Iris pigment epithelial cell (primary cell): ENCODE data around the gene PRMT5.
A peak's percentile ranks its signal among the peaks of the same experiment; 100 is the strongest.

Source experiments
- DNase-seq: peaks from one replicate; pipeline ENCODE4 v3.0.0-alpha.2; 2011; ENCODE audit warnings: low read depth

The PRMT5 gene

GRCh38 chr14:22896760-22897159, 32.4 kb downstream of the PRMT5 start:
- DNase-seq: no peak

- no peak for DNase-seq
These were observed 32.8 kb downstream of the PRMT5 start for GRCh38 chr14:22896356-22896755.

GRCh38 chr14:22895402-22895801, 33.8 kb downstream of the PRMT5 start:
- no peak for DNase-seq

- DNase-seq: no peak
These were observed 35.5 kb downstream of the PRMT5 start for GRCh38 chr14:22893706-22894105.

GRCh38 chr14:22892488-22892887, 36.7 kb downstream of the PRMT5 start:
- DNase-seq: no peak

GRCh38 chr14:22890416-22890815, 38.8 kb downstream of the PRMT5 start:
- no peak for DNase-seq

GRCh38 chr14:22888662-22889061, 40.5 kb downstream of the PRMT5 start:
- DNase-seq: no peak

- DNase-seq: no peak
These were observed 41.2 kb downstream of the PRMT5 start for GRCh38 chr14:22887990-22888378.

- DNase-seq: peak; percentile 76
These were observed 41.8 kb downstream of the PRMT5 start for GRCh38 chr14:22887260-22887989.

GRCh38 chr14:22886500-22887259, 42.5 kb downstream of the PRMT5 start:
- peak; percentile 57 for DNase-seq

GRCh38 chr14:22885975-22886374, 43.2 kb downstream of the PRMT5 start:
- DNase-seq: no peak

- DNase-seq: no peak
These were observed 44.2 kb downstream of the PRMT5 start for GRCh38 chr14:22884738-22885523.

- no peak for DNase-seq
These were observed 45.0 kb downstream of the PRMT5 start for GRCh38 chr14:22884076-22884737.

- DNase-seq: no peak
These were observed 45.8 kb downstream of the PRMT5 start, which contains the start of gene REM2 for GRCh38 chr14:22883173-22883976. Gene REM2, plus strand, starts transcription at chr14:22883222. Its CDS starts 66 bp downstream, at chr14:22883288.

- peak; percentile 51 for DNase-seq
These were observed 46.5 kb downstream of the PRMT5 start for GRCh38 chr14:22882529-22883172.

GRCh38 chr14:22882064-22882463, 47.1 kb downstream of the PRMT5 start:
- no peak for DNase-seq

- DNase-seq: no peak
These were observed 50.6 kb downstream of the PRMT5 start for GRCh38 chr14:22878271-22879246.

GRCh38 chr14:22877000-22877501, 52.1 kb downstream of the PRMT5 start:
- DNase-seq: no peak

- no peak for DNase-seq
These were observed 53.3 kb downstream of the PRMT5 start for GRCh38 chr14:22875748-22876319.
